Measurements from ENCODE around the gene BMP15.

Gene BMP15

GRCh38 chrX:50910685-50911176, at the start of gene BMP15:
TSS of gene BMP15 (plus strand) at chrX:50910735. CDS start at chrX:50910784, 49 bp downstream.
- no peak for DNase-seq

- no peak for DNase-seq
Observed at GRCh38 chrX:50863471-50863870, 47.1 kb upstream of the BMP15 start.

DNA sequence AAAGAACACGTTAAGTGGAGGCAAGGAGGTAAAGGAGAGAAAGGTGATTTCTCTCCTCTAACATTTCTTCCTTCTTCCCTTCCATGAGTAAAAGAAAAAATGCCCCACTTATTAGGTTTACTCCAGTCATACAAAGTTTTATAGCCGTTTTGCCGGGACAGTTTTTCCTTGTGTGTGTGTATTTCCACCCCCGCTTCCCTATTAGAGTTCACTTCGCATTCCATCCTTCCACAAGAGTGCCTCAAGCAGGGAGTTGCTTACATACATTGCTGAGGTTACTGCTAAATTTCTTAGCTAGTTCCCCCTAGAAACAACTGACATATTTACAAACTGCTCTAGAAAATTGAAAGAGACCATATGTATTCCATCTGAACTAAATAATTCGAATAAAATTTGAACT, 45.2 kb upstream of the BMP15 start:
- DNase-seq = no peak

DNA sequence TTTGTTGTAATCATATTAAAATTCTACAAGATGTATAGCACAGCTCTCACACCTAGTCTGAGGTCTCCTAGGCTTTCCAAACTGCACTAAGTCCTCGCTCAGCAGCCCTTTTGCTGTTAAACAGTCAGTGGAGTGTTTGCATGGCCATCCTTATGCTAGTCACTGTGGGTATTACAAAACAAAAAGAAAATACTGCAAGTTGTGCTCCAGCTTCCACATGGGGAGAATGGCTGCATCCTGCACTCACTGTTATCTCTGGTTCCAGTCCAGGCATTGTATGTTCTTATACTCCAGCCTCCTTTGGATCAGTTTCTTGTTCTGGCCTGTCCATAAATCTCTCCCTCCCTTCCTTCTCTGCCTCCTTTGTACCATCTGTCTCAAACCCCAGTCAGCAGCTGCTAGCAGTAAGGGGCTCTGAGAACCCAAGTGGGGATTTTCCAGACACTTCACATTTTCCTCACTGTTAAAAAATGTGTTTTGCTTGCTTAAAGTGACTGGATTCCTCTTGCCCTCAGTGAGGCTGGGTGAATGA, 38.5 kb upstream of the BMP15 start:
- no peak for DNase-seq

DNA sequence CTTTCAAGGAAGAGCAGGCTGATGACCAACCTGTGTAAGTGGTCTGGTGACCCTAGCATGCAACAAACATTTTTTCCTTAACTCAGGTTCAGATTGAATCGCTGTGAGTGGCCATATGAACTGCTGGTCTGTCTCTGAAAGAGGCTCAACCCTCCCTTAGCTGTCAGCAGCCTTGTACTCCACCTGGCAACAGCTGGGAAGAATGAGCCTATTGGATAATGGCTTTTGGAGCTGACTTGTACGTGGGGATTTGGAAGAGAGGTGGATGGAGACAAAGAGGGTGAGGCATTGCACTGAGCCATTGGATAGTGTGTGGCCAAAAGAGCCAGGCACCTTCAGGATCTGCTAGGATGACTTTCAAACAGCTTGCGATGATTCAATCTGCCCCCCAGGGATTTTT, 35.7 kb upstream of the BMP15 start:
- DNase-seq = no peak

GRCh38 chrX:50876551-50876950, 34.0 kb upstream of the BMP15 start:
- DNase-seq = no peak

GRCh38 chrX:50877310-50877709, 33.2 kb upstream of the BMP15 start:
- no peak for DNase-seq

- no peak for DNase-seq
Observed at GRCh38 chrX:50881028-50881427, 29.5 kb upstream of the BMP15 start.

- no peak for DNase-seq
Observed at GRCh38 chrX:50888884-50889283, 21.7 kb upstream of the BMP15 start.

DNA sequence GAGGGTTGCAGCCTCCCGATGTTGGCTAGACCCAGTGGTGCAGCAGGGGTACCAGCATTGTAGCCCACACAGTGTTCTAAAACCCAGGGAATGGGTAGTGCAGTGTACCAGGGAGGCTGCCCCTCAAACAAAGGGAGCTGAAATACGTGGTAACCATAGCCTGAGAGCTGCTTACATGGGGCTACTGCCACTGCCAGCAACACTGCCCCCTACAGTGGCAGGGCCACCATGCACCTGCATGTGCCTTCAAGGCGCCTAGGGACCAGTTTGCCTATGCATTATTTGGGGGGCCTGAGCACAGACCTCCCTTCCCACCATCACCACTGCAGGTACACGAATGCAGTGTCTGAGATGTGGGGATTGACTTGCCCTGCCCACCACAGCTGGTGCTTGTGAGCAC, 21.0 kb upstream of the BMP15 start:
- DNase-seq = no peak

- DNase-seq = no peak
Observed at GRCh38 chrX:50893047-50893446, 17.5 kb upstream of the BMP15 start.

DNA sequence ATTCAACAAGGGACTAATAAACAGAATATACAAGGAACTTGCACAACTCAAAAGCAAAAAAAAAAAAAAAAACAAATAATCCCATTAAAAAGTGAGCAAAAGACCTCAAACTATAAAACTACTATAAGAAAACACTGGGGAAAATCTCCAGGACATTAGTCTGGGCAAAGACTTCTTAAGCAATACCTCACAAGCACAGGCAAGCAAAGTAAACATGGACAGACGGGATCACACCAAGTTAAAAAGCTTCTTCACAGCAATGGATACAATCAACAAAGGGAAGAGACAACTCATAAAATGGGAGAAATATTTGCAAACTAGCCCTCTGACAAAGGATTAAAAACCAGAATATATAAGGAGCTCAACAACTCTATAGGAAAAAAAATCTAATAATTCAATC, 17.1 kb upstream of the BMP15 start:
- DNase-seq = no peak

GRCh38 chrX:50905334-50905733, 5.2 kb upstream of the BMP15 start:
- DNase-seq = no peak

GRCh38 chrX:50913520-50913919, 3.0 kb downstream of the BMP15 start:
- DNase-seq = no peak

DNA sequence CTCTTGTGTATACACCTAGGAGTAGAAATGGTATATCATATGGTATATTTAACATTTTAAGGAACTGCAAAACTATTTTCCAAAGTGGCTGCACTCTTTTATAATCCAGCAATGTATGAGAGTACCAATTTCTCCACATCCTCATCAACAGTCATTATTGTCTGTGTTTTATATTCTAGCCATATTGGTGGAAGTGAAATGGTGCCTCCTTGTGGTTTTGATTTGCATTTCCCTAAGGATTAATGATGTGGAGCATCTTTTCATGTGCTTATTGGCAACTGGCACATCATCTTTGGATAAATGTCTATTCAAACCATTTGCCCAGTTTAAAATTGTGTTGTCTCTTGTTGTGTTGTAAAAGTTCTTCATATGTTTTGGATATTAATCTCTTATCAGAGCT, 9.6 kb downstream of the BMP15 start:
- no peak for DNase-seq

- DNase-seq = no peak
Observed at GRCh38 chrX:50927127-50927526, 16.6 kb downstream of the BMP15 start.

- no peak for DNase-seq
Observed at GRCh38 chrX:50941638-50942037, 31.1 kb downstream of the BMP15 start.

- DNase-seq = no peak
Observed at GRCh38 chrX:50942471-50942870, 31.9 kb downstream of the BMP15 start.

DNA sequence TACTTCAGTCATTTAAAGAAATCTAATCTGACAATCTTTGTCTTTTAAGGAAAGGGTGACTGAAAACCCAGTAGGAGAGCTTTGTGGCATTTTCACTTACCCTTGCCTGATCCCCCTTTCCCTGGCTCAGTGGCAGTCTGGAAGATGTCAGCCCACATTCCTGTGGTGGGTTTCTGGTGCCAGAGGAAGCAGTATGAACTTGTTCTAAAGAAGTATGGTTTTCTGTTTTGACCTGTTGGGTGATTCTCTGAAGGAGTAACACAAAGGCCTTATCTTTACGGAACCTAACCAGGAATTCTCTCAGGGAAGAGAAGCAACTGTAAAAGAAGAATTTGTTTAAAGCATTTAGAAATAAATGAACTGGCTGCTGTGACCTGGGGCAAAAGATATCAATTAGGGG, 41.9 kb downstream of the BMP15 start:
- no peak for DNase-seq

DNA sequence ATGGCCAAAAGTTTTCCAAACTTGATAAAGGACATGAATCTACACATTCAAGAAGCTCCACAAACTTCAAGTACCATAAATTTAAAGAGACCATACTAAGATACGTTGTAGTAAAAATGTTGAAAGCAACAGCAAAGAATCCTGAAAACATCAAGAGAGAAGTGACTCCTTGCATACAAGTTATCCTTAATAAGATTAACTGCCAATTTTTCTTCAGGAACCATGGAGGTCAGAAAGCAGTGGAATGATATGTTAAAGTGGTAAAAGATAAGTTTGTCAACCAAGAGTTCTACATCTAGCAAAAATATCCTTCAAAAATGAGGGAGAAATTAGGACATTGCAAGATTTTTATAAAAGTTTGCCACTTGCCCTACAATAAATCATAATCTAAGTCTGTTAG, 43.3 kb downstream of the BMP15 start:
- DNase-seq = no peak

- DNase-seq = no peak
Observed at GRCh38 chrX:50962156-50962555, 51.6 kb downstream of the BMP15 start.

- no peak for DNase-seq
Observed at GRCh38 chrX:50963842-50964241, 53.3 kb downstream of the BMP15 start.

Measured in activated effector memory CD4-positive, alpha-beta T cell treated with anti-CD3 and anti-CD28 coated beads, Interleukin-2, amount 50 U/mL, for 16 hours (primary cell).